ENCODE results near the gene LRRFIP2.

LRRFIP2 gene

GRCh38 chr3:37024820-37025405, 149.5 kb downstream of the LRRFIP2 start:
- TF ChIP-seq CTCF (IDR thresholded peaks at IDR 0.05): no peak
- H3K4me3 ChIP-seq: no peak overlapping the region
- DNase-seq (ENCODE audit: low spot score): no peak
- H3K27ac ChIP-seq: peak overlapping the region in 1 of 2 donors; percentile 3

- H3K4me3 ChIP-seq: no peak overlapping the region
- no peak overlapping the region for H3K27ac ChIP-seq
- no peak for DNase-seq (ENCODE audit: low spot score)
- no peak for TF ChIP-seq CTCF (IDR thresholded peaks at IDR 0.05)
Measured at GRCh38 chr3:37024092-37024491, 150.3 kb downstream of the LRRFIP2 start.

GRCh38 chr3:37017683-37018082, 156.7 kb downstream of the LRRFIP2 start:
- TF ChIP-seq CTCF (IDR thresholded peaks at IDR 0.05): no peak
- H3K27ac ChIP-seq: no peak overlapping the region
- no peak for DNase-seq (ENCODE audit: low spot score)
- H3K4me3 ChIP-seq: no peak overlapping the region

- no peak overlapping the region for H3K27ac ChIP-seq
- H3K4me3 ChIP-seq: no peak overlapping the region
- DNase-seq (ENCODE audit: low spot score): no peak
- no peak for TF ChIP-seq CTCF (IDR thresholded peaks at IDR 0.05)
Measured at GRCh38 chr3:37016903-37017302, 157.5 kb downstream of the LRRFIP2 start.

- DNase-seq (ENCODE audit: low spot score): no peak
- TF ChIP-seq CTCF (IDR thresholded peaks at IDR 0.05): no peak
- no peak overlapping the region for H3K4me3 ChIP-seq
- no peak overlapping the region for H3K27ac ChIP-seq
Measured at GRCh38 chr3:37015642-37016041, 158.7 kb downstream of the LRRFIP2 start.

GRCh38 chr3:37014620-37015019, 159.8 kb downstream of the LRRFIP2 start:
- no peak overlapping the region for H3K27ac ChIP-seq
- DNase-seq (ENCODE audit: low spot score): no peak
- TF ChIP-seq CTCF (IDR thresholded peaks at IDR 0.05): no peak
- H3K4me3 ChIP-seq: no peak overlapping the region
